ENCODE data around the gene DGKI. TPM values are rescaled to one million over a fixed set of nuclear protein-coding genes. Genes with fewer than 3 reads are reported as not detected.

Gene DGKI
- total and polyA plus RNA-seq, 4 experiments from 2014 or later = 0.11 TPM; not detected in 3

GRCh38 chr7:137342265-137342664, 504.5 kb downstream of the DGKI start:
- H3K9me3 Mint-ChIP-seq = peaks cover 0 to 13% (median 4%) of the 10 kb centered on the region in 8 donors
- no peaks in the 10 kb centered on the region for H3K27me3 ChIP-seq (ENCODE audit: insufficient read depth, low read length)
- peaks cover 0 to 9% of the 10 kb centered on the region in 2 donors for H3K27me3 Mint-ChIP-seq
- H3K4me1 ChIP-seq (ENCODE audit: insufficient read depth, low read length) = no peaks in the 10 kb centered on the region
- ChIA-PET CTCF (ENCODE audit: partially characterized antibody) (no interaction called here), POLR2A (ENCODE audit: partially characterized antibody) (no interaction called here)
- intact Hi-C loops (cut with micrococcal nuclease) = no loop called here
- no peak overlapping the region for H3K4me3 Mint-ChIP-seq
- no peak for DNase-seq
- no peaks in the 10 kb centered on the region for H3K36me3 ChIP-seq (ENCODE audit: insufficient read depth, low read length)
- no peak overlapping the region for H3K27ac Mint-ChIP-seq
- H3K9me3 ChIP-seq (ENCODE audit: control insufficient read depth in 1 of 2, low read length in 2 of 2) = no peaks in the 10 kb centered on the region
- H3K27ac ChIP-seq (ENCODE audit: low read depth, low read length) = no peak overlapping the region
- no peak overlapping the region for H3K4me3 ChIP-seq (ENCODE audit: low read length in 2 of 2)
- peaks cover 0 to 6% (median 0%) of the 10 kb centered on the region in 4 donors for H3K4me1 Mint-ChIP-seq
- no peaks in the 10 kb centered on the region for H3K36me3 Mint-ChIP-seq

GRCh38 chr7:137337902-137338301, 508.9 kb downstream of the DGKI start:
- Mint-ChIP-seq H3K27me3 (peaks cover 0 to 2% of the 10 kb centered on the region in 2 donors), H3K4me3 (no peak overlapping the region), H3K36me3 (no peaks in the 10 kb centered on the region), H3K9me3 (peaks cover 2 to 15% (median 3%) of the 10 kb centered on the region in 8 donors), H3K4me1 (no peaks in the 10 kb centered on the region), H3K27ac (no peak overlapping the region)
- H3K36me3 ChIP-seq (ENCODE audit: insufficient read depth, low read length) = no peaks in the 10 kb centered on the region
- H3K27me3 ChIP-seq (ENCODE audit: insufficient read depth, low read length) = no peaks in the 10 kb centered on the region
- H3K27ac ChIP-seq (ENCODE audit: low read depth, low read length) = no peak overlapping the region
- H3K4me1 ChIP-seq (ENCODE audit: insufficient read depth, low read length) = no peaks in the 10 kb centered on the region
- DNase-seq = no peak
- POLR2A ChIA-PET (ENCODE audit: partially characterized antibody) = no interaction called here
- CTCF ChIA-PET (ENCODE audit: partially characterized antibody) = no interaction called here
- no peak overlapping the region for H3K4me3 ChIP-seq (ENCODE audit: low read length in 2 of 2)
- intact Hi-C loops (cut with micrococcal nuclease) = no loop called here
- no peaks in the 10 kb centered on the region for H3K9me3 ChIP-seq (ENCODE audit: control insufficient read depth in 1 of 2, low read length in 2 of 2)

GRCh38 chr7:137335814-137336213, 511.0 kb downstream of the DGKI start:
- POLR2A ChIA-PET (ENCODE audit: partially characterized antibody) = no interaction called here
- DNase-seq = no peak
- Histone ChIP-seq H3K27ac (ENCODE audit: low read depth, low read length) (no peak overlapping the region), H3K9me3 (ENCODE audit: control insufficient read depth in 1 of 2, low read length in 2 of 2) (no peaks in the 10 kb centered on the region), H3K27me3 (ENCODE audit: insufficient read depth, low read length) (no peaks in the 10 kb centered on the region), H3K4me3 (ENCODE audit: low read length in 2 of 2) (no peak overlapping the region), H3K36me3 (ENCODE audit: insufficient read depth, low read length) (no peaks in the 10 kb centered on the region), H3K4me1 (ENCODE audit: insufficient read depth, low read length) (no peaks in the 10 kb centered on the region)
- CTCF ChIA-PET (ENCODE audit: partially characterized antibody) = no interaction called here
- Mint-ChIP-seq H3K9me3 (peaks cover 2 to 16% (median 3%) of the 10 kb centered on the region in 8 donors), H3K4me3 (no peak overlapping the region), H3K27ac (no peak overlapping the region), H3K36me3 (no peaks in the 10 kb centered on the region), H3K4me1 (no peaks in the 10 kb centered on the region), H3K27me3 (peaks cover 0 to 2% of the 10 kb centered on the region in 2 donors)
- intact Hi-C loops (cut with micrococcal nuclease) = no loop called here

- Mint-ChIP-seq H3K27ac (no peak overlapping the region), H3K4me3 (no peak overlapping the region), H3K4me1 (no peaks in the 10 kb centered on the region), H3K9me3 (peaks cover 0 to 9% (median 4%) of the 10 kb centered on the region in 8 donors), H3K36me3 (no peaks in the 10 kb centered on the region), H3K27me3 (no peaks in the 10 kb centered on the region)
- Histone ChIP-seq H3K4me1 (ENCODE audit: insufficient read depth, low read length) (no peaks in the 10 kb centered on the region), H3K9me3 (ENCODE audit: control insufficient read depth in 1 of 2, low read length in 2 of 2) (no peaks in the 10 kb centered on the region), H3K36me3 (ENCODE audit: insufficient read depth, low read length) (no peaks in the 10 kb centered on the region), H3K4me3 (ENCODE audit: low read length in 2 of 2) (no peak overlapping the region), H3K27ac (ENCODE audit: low read depth, low read length) (no peak overlapping the region), H3K27me3 (ENCODE audit: insufficient read depth, low read length) (no peaks in the 10 kb centered on the region)
- intact Hi-C loops (cut with micrococcal nuclease) = no loop called here
- ChIA-PET CTCF (ENCODE audit: partially characterized antibody) (no interaction called here), POLR2A (ENCODE audit: partially characterized antibody) (no interaction called here)
- no peak for DNase-seq
Measured at GRCh38 chr7:137331378-137331777, 515.4 kb downstream of the DGKI start.

Other genes starting within 250 kb of the DGKI start
- gene CREB3L2, start 155.1 kb upstream of the DGKI start, total RNA-seq = 10 to 100 TPM; 39.3 to 41.3 TPM
- 10 to 100 TPM in 1 of 2 donors, 1 to 10 TPM in 1; 6.8 to 17.4 TPM for gene CREB3L2, start 155.1 kb upstream of the DGKI start, polyA plus RNA-seq
- gene AKR1D1, start 229.5 kb upstream of the DGKI start, total RNA-seq = not detected
- gene AKR1D1, start 229.5 kb upstream of the DGKI start, polyA plus RNA-seq = not detected

Data from CD4-positive, alpha-beta memory T cell (primary cell).